ENCODE measurements around the gene SOX5. TPM values are rescaled to one million over a fixed set of nuclear protein-coding genes. Genes with fewer than 3 reads are reported as not detected.

The SOX5 gene
- total RNA-seq, 1 donor from 2014 or later = 86.8 TPM

DNA sequence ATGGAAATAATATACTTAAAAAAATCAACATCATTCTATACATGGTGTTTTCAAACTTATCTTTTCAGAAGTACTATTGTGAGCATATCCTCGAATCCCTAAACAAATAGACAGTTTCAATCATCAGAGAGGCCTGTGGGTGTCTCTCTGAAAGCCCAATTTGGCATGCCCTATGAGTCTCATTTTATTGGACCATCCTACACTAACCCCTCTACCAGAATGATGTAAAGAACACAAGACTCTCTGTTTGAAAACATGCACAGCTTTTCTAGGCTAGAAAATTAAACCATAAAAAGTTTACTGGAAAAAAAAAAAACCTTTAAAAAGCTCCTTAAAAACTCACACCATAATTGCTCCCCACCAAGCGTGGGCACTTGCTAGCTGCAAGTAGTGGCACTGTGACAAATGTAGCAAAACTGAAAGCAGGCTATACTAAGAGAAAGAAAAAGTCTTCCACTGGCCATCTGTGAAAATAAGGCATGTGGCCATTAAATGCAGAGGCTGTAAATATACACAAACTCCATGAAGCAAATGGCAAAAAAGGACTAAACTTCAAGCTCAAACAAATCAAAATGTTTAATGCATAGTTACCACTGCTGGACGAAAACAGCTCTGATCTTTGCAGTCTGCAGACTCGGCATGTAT lies 394.2 kb downstream of the SOX5 start:
- Mint-ChIP-seq H3K9me3 (no peaks in the 10 kb centered on the region), H3K36me3 (ENCODE audit: low read depth) (peaks cover 32% of the 10 kb centered on the region), H3K4me1 (peaks cover 44% of the 10 kb centered on the region), H3K27me3 (ENCODE audit: low read depth) (no peaks in the 10 kb centered on the region), H3K4me3 (peak overlapping the region; percentile 38), H3K27ac (ENCODE audit: unreplicated experiment) (peak overlapping the region; percentile 45)
- no peak for DNase-seq (ENCODE audit: low read depth, low spot score)
- TF ChIP-seq, protein P1, sequence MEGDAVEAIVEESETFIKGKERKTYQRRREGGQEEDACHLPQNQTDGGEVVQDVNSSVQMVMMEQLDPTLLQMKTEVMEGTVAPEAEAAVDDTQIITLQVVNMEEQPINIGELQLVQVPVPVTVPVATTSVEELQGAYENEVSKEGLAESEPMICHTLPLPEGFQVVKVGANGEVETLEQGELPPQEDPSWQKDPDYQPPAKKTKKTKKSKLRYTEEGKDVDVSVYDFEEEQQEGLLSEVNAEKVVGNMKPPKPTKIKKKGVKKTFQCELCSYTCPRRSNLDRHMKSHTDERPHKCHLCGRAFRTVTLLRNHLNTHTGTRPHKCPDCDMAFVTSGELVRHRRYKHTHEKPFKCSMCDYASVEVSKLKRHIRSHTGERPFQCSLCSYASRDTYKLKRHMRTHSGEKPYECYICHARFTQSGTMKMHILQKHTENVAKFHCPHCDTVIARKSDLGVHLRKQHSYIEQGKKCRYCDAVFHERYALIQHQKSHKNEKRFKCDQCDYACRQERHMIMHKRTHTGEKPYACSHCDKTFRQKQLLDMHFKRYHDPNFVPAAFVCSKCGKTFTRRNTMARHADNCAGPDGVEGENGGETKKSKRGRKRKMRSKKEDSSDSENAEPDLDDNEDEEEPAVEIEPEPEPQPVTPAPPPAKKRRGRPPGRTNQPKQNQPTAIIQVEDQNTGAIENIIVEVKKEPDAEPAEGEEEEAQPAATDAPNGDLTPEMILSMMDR (conservative IDR thresholded peaks at IDR 0.05) = no peak

DNA sequence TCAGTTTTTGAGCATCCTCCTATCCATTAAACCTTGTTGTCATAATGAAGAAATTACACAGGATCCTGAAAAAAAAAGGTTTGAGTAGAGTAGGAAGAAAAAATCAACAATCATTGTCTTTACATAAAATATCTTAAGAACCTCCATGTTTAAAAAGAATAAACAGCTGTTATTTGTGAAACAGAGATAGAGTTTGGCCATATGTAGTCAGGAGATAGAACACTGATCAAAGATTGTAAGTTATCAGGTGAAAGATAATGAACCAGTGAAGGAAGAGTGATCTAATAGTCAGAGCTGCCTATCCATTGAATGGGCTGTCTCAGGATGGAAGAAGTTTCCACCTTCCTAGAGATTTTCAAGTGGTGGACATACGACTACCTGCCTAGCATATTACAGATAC lies 397.1 kb downstream of the SOX5 start:
- Mint-ChIP-seq H3K27me3 (ENCODE audit: low read depth) (no peaks in the 10 kb centered on the region), H3K4me1 (peaks cover 44% of the 10 kb centered on the region), H3K4me3 (no peak overlapping the region), H3K27ac (ENCODE audit: unreplicated experiment) (no peak overlapping the region), H3K9me3 (no peaks in the 10 kb centered on the region), H3K36me3 (ENCODE audit: low read depth) (peaks cover 23% of the 10 kb centered on the region)
- no peak for DNase-seq (ENCODE audit: low read depth, low spot score)
- TF ChIP-seq, protein P1 (conservative IDR thresholded peaks at IDR 0.05) = no peak

DNA sequence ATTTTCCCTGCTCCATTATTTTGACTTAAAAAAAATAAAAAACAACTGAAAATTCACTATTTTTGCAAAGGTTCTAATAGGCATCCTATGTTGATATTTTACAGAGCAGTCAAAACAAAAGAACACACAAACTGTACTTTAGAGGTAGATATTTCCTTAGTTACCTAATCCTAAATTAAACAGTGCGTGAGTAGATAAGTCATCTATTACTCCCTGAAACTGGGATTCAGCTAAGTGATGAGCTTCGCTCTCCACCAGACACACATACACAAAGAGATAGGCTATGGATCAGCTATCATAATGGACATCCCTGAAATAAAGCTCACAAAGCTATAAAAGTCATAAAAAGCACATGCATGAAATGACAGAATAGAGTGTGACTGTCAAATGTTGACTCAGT lies 398.7 kb downstream of the SOX5 start:
- Mint-ChIP-seq H3K4me1 (peaks cover 30% of the 10 kb centered on the region), H3K27ac (ENCODE audit: unreplicated experiment) (no peak overlapping the region), H3K27me3 (ENCODE audit: low read depth) (no peaks in the 10 kb centered on the region), H3K36me3 (ENCODE audit: low read depth) (peaks cover 30% of the 10 kb centered on the region), H3K4me3 (no peak overlapping the region), H3K9me3 (no peaks in the 10 kb centered on the region)
- DNase-seq (ENCODE audit: low read depth, low spot score) = no peak
- TF ChIP-seq, protein P1 (conservative IDR thresholded peaks at IDR 0.05) = no peak

DNA sequence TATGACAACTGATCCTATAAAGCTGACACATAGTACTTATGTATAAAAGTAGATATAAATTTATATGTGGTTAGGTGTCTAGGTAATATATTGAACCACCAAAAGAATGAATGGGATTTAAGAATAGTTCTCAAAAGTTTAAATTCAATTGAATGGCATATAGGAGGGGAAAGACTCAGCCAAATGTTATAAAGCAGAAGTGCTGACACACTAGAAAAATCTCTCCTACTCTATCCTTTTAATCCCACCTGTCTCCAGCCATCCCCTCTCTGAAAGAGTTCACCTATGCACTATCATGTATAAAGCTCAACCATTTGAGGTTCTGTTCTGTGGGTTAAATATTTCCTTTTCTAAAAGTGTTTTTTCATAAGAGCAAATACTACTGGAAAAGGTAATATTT lies 400.7 kb downstream of the SOX5 start:
- no peak for DNase-seq (ENCODE audit: low read depth, low spot score)
- H3K36me3 Mint-ChIP-seq (ENCODE audit: low read depth) = peaks cover 40% of the 10 kb centered on the region
- H3K27ac Mint-ChIP-seq (ENCODE audit: unreplicated experiment) = no peak overlapping the region
- no peaks in the 10 kb centered on the region for H3K9me3 Mint-ChIP-seq
- no peak overlapping the region for H3K4me3 Mint-ChIP-seq
- peaks cover 10% of the 10 kb centered on the region for H3K4me1 Mint-ChIP-seq
- no peaks in the 10 kb centered on the region for H3K27me3 Mint-ChIP-seq (ENCODE audit: low read depth)
- TF ChIP-seq, protein P1 (conservative IDR thresholded peaks at IDR 0.05) = no peak

DNA sequence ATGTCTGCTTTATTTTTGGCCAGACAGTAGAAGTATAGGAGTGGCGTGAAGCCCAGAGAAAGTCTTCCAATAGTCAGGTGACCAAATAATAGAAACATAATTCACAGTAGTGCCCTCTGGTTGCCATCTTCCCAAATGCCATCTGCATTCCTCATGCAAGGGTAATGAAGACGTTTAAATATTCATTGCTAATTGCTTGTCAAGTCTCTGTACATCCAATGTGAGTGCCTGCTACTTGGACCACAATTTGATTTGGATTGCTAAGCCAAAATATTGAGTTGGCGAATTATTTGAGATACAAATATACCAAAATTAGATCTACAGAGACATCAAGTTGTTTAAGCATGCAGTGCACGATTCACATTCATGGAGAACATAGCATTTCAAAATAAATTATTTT lies 402.7 kb downstream of the SOX5 start:
- H3K4me1 Mint-ChIP-seq = no peaks in the 10 kb centered on the region
- peaks cover 43% of the 10 kb centered on the region for H3K36me3 Mint-ChIP-seq (ENCODE audit: low read depth)
- H3K9me3 Mint-ChIP-seq = no peaks in the 10 kb centered on the region
- no peaks in the 10 kb centered on the region for H3K27me3 Mint-ChIP-seq (ENCODE audit: low read depth)
- H3K4me3 Mint-ChIP-seq = no peak overlapping the region
- DNase-seq (ENCODE audit: low read depth, low spot score) = no peak
- TF ChIP-seq, protein P1 (conservative IDR thresholded peaks at IDR 0.05) = no peak
- H3K27ac Mint-ChIP-seq (ENCODE audit: unreplicated experiment) = no peak overlapping the region

Measured in neural crest cell (in vitro differentiated cells).